GM21737 (cell line): ENCODE measurements around the gene TMC4.
"Not testable (repeated sequence)": the region's sequence is repeated elsewhere in the genome, so short reads cannot be mapped to it uniquely, and the experiment has no call there.

Source experiments
- ATAC-seq: cut with Tn5 transposase; IDR thresholded peaks from one replicate; pipeline ENCODE4 v1.9.1; 2021; ENCODE audit warnings: mild to moderate bottlenecking, moderate library complexity; ENCODE audit not compliant: unreplicated experiment

TMC4 gene

GRCh38 chr19:54172471-54173358, at the start of gene TMC4:
Gene TMC4 (minus strand): TSS chr19:54173160. CDS start chr19:54173117, 43 bp downstream.
- ATAC-seq = no peak

GRCh38 chr19:54221947-54222346, 49.0 kb upstream of the TMC4 start:
- ATAC-seq = not testable (repeated sequence)

GRCh38 chr19:54219702-54220101, 46.7 kb upstream of the TMC4 start:
- not testable (repeated sequence) for ATAC-seq

- no peak for ATAC-seq
Observed at GRCh38 chr19:54218960-54219661, 46.2 kb upstream of the TMC4 start.

- ATAC-seq = no peak
Observed at GRCh38 chr19:54218259-54218658, 45.3 kb upstream of the TMC4 start.

- not testable (repeated sequence) for ATAC-seq
Observed at GRCh38 chr19:54217517-54218247, 44.7 kb upstream of the TMC4 start.

- ATAC-seq = no peak
Observed at GRCh38 chr19:54216869-54217268, 43.9 kb upstream of the TMC4 start.

GRCh38 chr19:54214734-54215133, 41.8 kb upstream of the TMC4 start:
- not testable (repeated sequence) for ATAC-seq

GRCh38 chr19:54214217-54214616, 41.3 kb upstream of the TMC4 start:
- ATAC-seq = not testable (repeated sequence)

GRCh38 chr19:54211235-54211634, 38.3 kb upstream of the TMC4 start:
- ATAC-seq = no peak

GRCh38 chr19:54209811-54210494, 37.0 kb upstream of the TMC4 start:
- no peak for ATAC-seq

GRCh38 chr19:54209058-54209810, 36.3 kb upstream of the TMC4 start:
- no peak for ATAC-seq

- ATAC-seq = no peak
Observed at GRCh38 chr19:54208784-54209057, 35.8 kb upstream of the TMC4 start.

- ATAC-seq = peak; percentile 28
Observed at GRCh38 chr19:54207983-54208783, 35.2 kb upstream of the TMC4 start.

GRCh38 chr19:54207676-54207982, 34.7 kb upstream of the TMC4 start:
- ATAC-seq = no peak

GRCh38 chr19:54207193-54207592, 34.2 kb upstream of the TMC4 start:
- ATAC-seq = not testable (repeated sequence)

- ATAC-seq = no peak
Observed at GRCh38 chr19:54206831-54207177, 33.8 kb upstream of the TMC4 start.

- ATAC-seq = no peak
Observed at GRCh38 chr19:54206030-54206830, 33.3 kb upstream of the TMC4 start.
